Cerebellar cortex (tissue), 1 donor: ENCODE measurements around the gene ARL14EPL.
"Not testable (repeated sequence)": the region's sequence is repeated elsewhere in the genome, so short reads cannot be mapped to it uniquely, and the experiment has no call there.

Experiments used
- DNase-seq: peaks from one replicate; pipeline ENCODE4 v3.0.0-alpha.2; 2015; ENCODE audit warnings: low spot score

The ARL14EPL gene

GRCh38 chr5:116046823-116047222 lies 14.6 kb downstream of the ARL14EPL start:
- no peak for DNase-seq

- DNase-seq, result no peak
Observed at GRCh38 chr5:116058346-116058936, 26.2 kb downstream of the ARL14EPL start.

- DNase-seq, result no peak
Observed at GRCh38 chr5:116062352-116062751, 30.1 kb downstream of the ARL14EPL start.

- no peak for DNase-seq
Observed at GRCh38 chr5:116063950-116064349, 31.7 kb downstream of the ARL14EPL start.

- DNase-seq, result peak; percentile 61
Observed at GRCh38 chr5:116068028-116068632, 35.9 kb downstream of the ARL14EPL start.

GRCh38 chr5:116071211-116071610 lies 38.9 kb downstream of the ARL14EPL start:
- no peak for DNase-seq

GRCh38 chr5:116075191-116075831 lies 43.0 kb downstream of the ARL14EPL start:
- no peak for DNase-seq

GRCh38 chr5:116076496-116076895 lies 44.2 kb downstream of the ARL14EPL start:
- DNase-seq, result no peak

GRCh38 chr5:116078199-116078598 lies 45.9 kb downstream of the ARL14EPL start:
- no peak for DNase-seq

- no peak for DNase-seq
Observed at GRCh38 chr5:116084287-116084691, 52.0 kb downstream of the ARL14EPL start.

GRCh38 chr5:116084871-116085715 lies 52.8 kb downstream of the ARL14EPL start, which contains the start of gene COMMD10:
COMMD10 (plus strand) TSS chr5:116085025.
- peak; percentile 84 for DNase-seq

- DNase-seq, result not testable (repeated sequence)
Observed at GRCh38 chr5:116086309-116086708, 54.0 kb downstream of the ARL14EPL start.

GRCh38 chr5:116088062-116088461 lies 55.8 kb downstream of the ARL14EPL start:
- DNase-seq, result no peak

- no peak for DNase-seq
Observed at GRCh38 chr5:116090302-116090701, 58.0 kb downstream of the ARL14EPL start.

- no peak for DNase-seq
Observed at GRCh38 chr5:116091416-116091815, 59.1 kb downstream of the ARL14EPL start.

GRCh38 chr5:116097301-116097700 lies 65.0 kb downstream of the ARL14EPL start:
- DNase-seq, result no peak

GRCh38 chr5:116098998-116099397 lies 66.7 kb downstream of the ARL14EPL start:
- DNase-seq, result no peak

GRCh38 chr5:116104941-116105340 lies 72.7 kb downstream of the ARL14EPL start:
- DNase-seq, result not testable (repeated sequence)
